Suppressor macrophage treated with lipopolysaccharide for 4 hours (primary cell): ENCODE measurements around the gene B3GNT3.
A peak's percentile ranks its signal among the peaks of the same experiment; 100 is the strongest.

ENCODE experiments used
- DNase-seq: peaks from one replicate; pipeline ENCODE4 v3.0.0-alpha.2; 2020

The B3GNT3 gene

GRCh38 chr19:17794731-17795494 is at the start of gene B3GNT3:
B3GNT3 (plus strand) TSS chr19:17795138; CDS start chr19:17807808, 12,670 bp downstream.
- DNase-seq: peak; percentile 42

- DNase-seq: peak; percentile 98
Observed at GRCh38 chr19:17747205-17748098, 47.5 kb upstream of the B3GNT3 start.

- no peak for DNase-seq
Observed at GRCh38 chr19:17748884-17749638, 45.9 kb upstream of the B3GNT3 start.

- peak; percentile 41 for DNase-seq
Observed at GRCh38 chr19:17749912-17750317, 45.0 kb upstream of the B3GNT3 start.

- DNase-seq: no peak
Observed at GRCh38 chr19:17751103-17751911, 43.6 kb upstream of the B3GNT3 start, which contains the start of gene FCHO1. FCHO1 (plus strand) TSS chr19:17751477; CDS start chr19:17755165, 3,688 bp downstream.

- DNase-seq: peak; percentile 54
Observed at GRCh38 chr19:17751912-17752273, 43.0 kb upstream of the B3GNT3 start.

GRCh38 chr19:17752865-17753639 is 41.9 kb upstream of the B3GNT3 start:
- DNase-seq: no peak

- no peak for DNase-seq
Observed at GRCh38 chr19:17753976-17754375, 41.0 kb upstream of the B3GNT3 start.

GRCh38 chr19:17754634-17755442 is 40.1 kb upstream of the B3GNT3 start:
- peak; percentile 78 for DNase-seq

- DNase-seq: no peak
Observed at GRCh38 chr19:17755443-17755890, 39.5 kb upstream of the B3GNT3 start.

GRCh38 chr19:17755977-17756670 is 38.8 kb upstream of the B3GNT3 start:
- no peak for DNase-seq

GRCh38 chr19:17757125-17757524 is 37.8 kb upstream of the B3GNT3 start:
- no peak for DNase-seq

- no peak for DNase-seq
Observed at GRCh38 chr19:17758515-17758914, 36.4 kb upstream of the B3GNT3 start.

GRCh38 chr19:17761148-17761547 is 33.8 kb upstream of the B3GNT3 start:
- no peak for DNase-seq

- peak; percentile 67 for DNase-seq
Observed at GRCh38 chr19:17762505-17763229, 32.3 kb upstream of the B3GNT3 start.

- DNase-seq: no peak
Observed at GRCh38 chr19:17764348-17764747, 30.6 kb upstream of the B3GNT3 start.

GRCh38 chr19:17765069-17765618 is 29.8 kb upstream of the B3GNT3 start:
- DNase-seq: peak; percentile 93

- peak; percentile 86 for DNase-seq
Observed at GRCh38 chr19:17766543-17767131, 28.3 kb upstream of the B3GNT3 start.
